Mesenchymal stem cell (in vitro differentiated cells and primary cell): ENCODE results near the gene FAM222B.
A peak's percentile ranks its signal among the peaks of the same experiment; 100 is the strongest.
"Not testable (repeated sequence)": the region's sequence is repeated elsewhere in the genome, so short reads cannot be mapped to it uniquely, and the experiment has no call there.

Experiments used
- DNase-seq: peaks from one replicate; pipeline ENCODE4 v3.0.0-alpha.2; 2013
- H2AFZ ChIP-seq: one replicate; pipeline ENCODE4 v1.6.1; 2013; ENCODE audit warnings: low read depth, mild to moderate bottlenecking, control low read depth, inconsistent platforms, low read length, moderate library complexity
- H2AK5ac ChIP-seq: 2 replicates; pipeline ENCODE4 v1.6.1; 2013; ENCODE audit warnings: low read length, moderate library complexity, mild to moderate bottlenecking, inconsistent platforms; ENCODE audit not compliant: severe bottlenecking
- H2BK120ac ChIP-seq: one replicate; pipeline ENCODE4 v1.6.1; 2013; ENCODE audit warnings: low read depth, mild to moderate bottlenecking, inconsistent platforms, low read length, moderate library complexity
- H2BK12ac ChIP-seq, 2 experiments: one replicate each; pipeline ENCODE4 v1.6.1; 2013; ENCODE audit warnings: inconsistent platforms in 2 of 2, low read length in 2 of 2, mild to moderate bottlenecking in 2 of 2, moderate library complexity in 2 of 2, control low read depth in 1 of 2
- H2BK15ac ChIP-seq: one replicate; pipeline ENCODE4 v1.6.1; 2013; ENCODE audit warnings: mild to moderate bottlenecking, low read depth, inconsistent platforms; ENCODE audit not compliant: poor library complexity, severe bottlenecking
- H2BK5ac ChIP-seq: 2 replicates; pipeline ENCODE4 v1.6.1; 2013; ENCODE audit warnings: low read depth, mild to moderate bottlenecking, low read length, control low read depth, inconsistent platforms; ENCODE audit not compliant: poor library complexity, severe bottlenecking
- H3K14ac ChIP-seq, 2 experiments: one replicate each; pipeline ENCODE4 v1.6.1; 2013; ENCODE audit warnings: inconsistent platforms in 2 of 2, low read length in 2 of 2, control low read depth in 1 of 2, mild to moderate bottlenecking in 1 of 2, moderate library complexity in 1 of 2
- H3K18ac ChIP-seq, 2 experiments: one replicate each; pipeline ENCODE4 v1.6.1; 2013; ENCODE audit warnings: inconsistent platforms in 2 of 2, low read length in 2 of 2, control low read depth in 1 of 2, low read depth in 1 of 2, mild to moderate bottlenecking in 1 of 2
- H3K23ac ChIP-seq, 2 experiments: one replicate each; pipeline ENCODE4 v1.6.1; 2013; ENCODE audit warnings: inconsistent platforms in 2 of 2, low read length in 2 of 2, mild to moderate bottlenecking in 2 of 2, moderate library complexity in 2 of 2, control low read depth in 1 of 2
- H3K27ac ChIP-seq: 2 replicates; pipeline ENCODE4 v1.5.1; 2013; ENCODE audit warnings: mild to moderate bottlenecking, moderate library complexity, low read length, control low read depth, inconsistent platforms; ENCODE audit not compliant: poor library complexity, severe bottlenecking
- H3K27me3 ChIP-seq, 2 experiments: 2 replicates each; pipeline versions ENCODE4 v1.6.1 to v1.7.0; 2013; ENCODE audit warnings: low read length in 2 of 2, mild to moderate bottlenecking in 2 of 2, moderate library complexity in 2 of 2, control low read depth in 1 of 2, inconsistent platforms in 1 of 2; ENCODE audit not compliant: control insufficient read depth in 1 of 2, insufficient read depth in 1 of 2
- H3K36me3 ChIP-seq, 2 experiments: 2 replicates each; pipeline versions ENCODE4 v1.6.1 to v1.7.0; 2013; ENCODE audit warnings: low read length in 2 of 2, control low read depth in 1 of 2, inconsistent platforms in 1 of 2, low read depth in 1 of 2, mild to moderate bottlenecking in 1 of 2; ENCODE audit not compliant: insufficient read depth in 2 of 2, control insufficient read depth in 1 of 2
- H3K4ac ChIP-seq, 2 experiments: one replicate each; pipeline ENCODE4 v1.6.1; 2013; ENCODE audit warnings: inconsistent platforms in 2 of 2, low read length in 2 of 2, mild to moderate bottlenecking in 2 of 2, moderate library complexity in 2 of 2, control low read depth in 1 of 2, low read depth in 1 of 2
- H3K4me1 ChIP-seq: 2 replicates; pipeline ENCODE4 v1.6.1; 2013; ENCODE audit warnings: low read depth, low read length, control low read depth; ENCODE audit not compliant: control insufficient read depth, insufficient read depth
- H3K4me2 ChIP-seq: 2 replicates; pipeline ENCODE4 v1.6.1; 2013; ENCODE audit warnings: low read length, mild to moderate bottlenecking, inconsistent platforms; ENCODE audit not compliant: poor library complexity, severe bottlenecking
- H3K4me3 ChIP-seq, 2 experiments: 2 replicates each; pipeline versions ENCODE4 v1.5.1 to v1.7.0; 2013; ENCODE audit warnings: low read length in 2 of 2, mild to moderate bottlenecking in 2 of 2, control low read depth in 1 of 2, low read depth in 1 of 2; ENCODE audit not compliant: insufficient read depth in 1 of 2
- H3K79me1 ChIP-seq: replicated peaks from 2 replicates; pipeline ENCODE4 v1.6.1; 2013; ENCODE audit warnings: mild to moderate bottlenecking, control low read depth, low read length, inconsistent platforms; ENCODE audit not compliant: poor library complexity, severe bottlenecking
- H3K9ac ChIP-seq: 2 replicates; pipeline ENCODE4 v1.7.0; 2013; ENCODE audit warnings: mild to moderate bottlenecking, low read length, moderate library complexity
- H3K9me3 ChIP-seq: 2 replicates; pipeline ENCODE4 v1.7.0; 2013; ENCODE audit warnings: mild to moderate bottlenecking, low read length; ENCODE audit not compliant: control insufficient read depth
- H4K8ac ChIP-seq: one replicate; pipeline ENCODE4 v1.6.1; 2013; ENCODE audit warnings: inconsistent platforms, mild to moderate bottlenecking, low read length, moderate library complexity
- H4K91ac ChIP-seq: one replicate; pipeline ENCODE4 v1.6.1; 2013; ENCODE audit warnings: mild to moderate bottlenecking, low read length, inconsistent platforms
- WGBS: methylation state at CpG from one replicate; pipeline ENCODE4 v1.1.7; 2013; ENCODE audit warnings: mixed read lengths; 5-methylcytosine and 5-hydroxymethylcytosine counted together

Gene FAM222B

GRCh38 chr17:28854457-28855335 lies 12.1 kb upstream of the FAM222B start, which contains the start of gene ERAL1:
Gene ERAL1, plus strand, starts transcription at chr17:28855016. Its CDS starts 19 bp downstream, at chr17:28855035.
- peak within 1 kb of the TSS in 1 of 2 experiments; percentile 2 for H3K14ac ChIP-seq
- H3K4me1 ChIP-seq = peaks cover 4% of the 10 kb centered on the region
- H2BK120ac ChIP-seq = no peak within 1 kb of the TSS
- peak within 1 kb of the TSS; percentile 6 for H3K27ac ChIP-seq
- H3K4me3 ChIP-seq = peak within 1 kb of the TSS; percentile 67 to 95
- H3K9me3 ChIP-seq = no peaks in the 10 kb centered on the region
- peak; percentile 92 for DNase-seq
- peak within 1 kb of the TSS; percentile 45 to 96 for H3K18ac ChIP-seq
- peak within 1 kb of the TSS; percentile 95 for H3K4me2 ChIP-seq
- peak within 1 kb of the TSS; percentile 96 for H3K9ac ChIP-seq
- H2AFZ ChIP-seq = peak within 1 kb of the TSS; percentile 100
- H3K36me3 ChIP-seq = peaks cover 18 to 21% of the 10 kb centered on the region in 2 experiments
- peak within 1 kb of the TSS in 1 of 2 experiments; percentile 34 for H2BK12ac ChIP-seq
- no peak within 1 kb of the TSS for H2BK5ac ChIP-seq
- peak within 1 kb of the TSS; percentile 74 for H4K91ac ChIP-seq
- peak within 1 kb of the TSS; percentile 90 for H4K8ac ChIP-seq
- 3% methylated on average over 37 of the region's 42 CpGs for WGBS
- peak within 1 kb of the TSS; percentile 68 to 82 for H3K4ac ChIP-seq
- H3K23ac ChIP-seq = no peak within 1 kb of the TSS
- H2AK5ac ChIP-seq = no peak within 1 kb of the TSS
- no peaks in the 10 kb centered on the region for H3K27me3 ChIP-seq
- no peak within 1 kb of the TSS for H2BK15ac ChIP-seq
- H3K79me1 ChIP-seq = peaks cover 11% of the 10 kb centered on the region

- Histone ChIP-seq H3K4me1 (peaks cover 4% of the 10 kb centered on the region), H2AFZ (no peak overlapping the region), H3K18ac (no peak overlapping the region), H3K27ac (no peak overlapping the region), H3K4me3 (no peak overlapping the region), H3K4ac (no peak overlapping the region), H3K9me3 (no peaks in the 10 kb centered on the region), H3K23ac (no peak overlapping the region), H3K14ac (no peak overlapping the region), H2BK12ac (no peak overlapping the region), H4K91ac (no peak overlapping the region), H2BK120ac (no peak overlapping the region), H3K36me3 (peaks cover 6 to 11% of the 10 kb centered on the region in 2 experiments), H3K4me2 (no peak overlapping the region), H2BK5ac (no peak overlapping the region), H4K8ac (no peak overlapping the region), H3K27me3 (no peaks in the 10 kb centered on the region), H3K9ac (no peak overlapping the region), H2BK15ac (no peak overlapping the region), H3K79me1 (peaks cover 10% of the 10 kb centered on the region), H2AK5ac (no peak overlapping the region)
- DNase-seq = no peak
- WGBS = 93% methylated on average over 2 of the region's 2 CpGs
Measured at GRCh38 chr17:28853295-28853694, 10.7 kb upstream of the FAM222B start.

- Histone ChIP-seq H3K4ac (no peak overlapping the region), H2BK15ac (no peak overlapping the region), H3K36me3 (no peaks in the 10 kb centered on the region), H3K79me1 (no peaks in the 10 kb centered on the region), H3K4me1 (peaks cover 3% of the 10 kb centered on the region), H2AK5ac (no peak overlapping the region), H3K9ac (no peak overlapping the region), H2BK120ac (no peak overlapping the region), H3K27me3 (no peaks in the 10 kb centered on the region), H3K14ac (no peak overlapping the region), H4K8ac (no peak overlapping the region), H3K9me3 (no peaks in the 10 kb centered on the region), H2AFZ (no peak overlapping the region), H4K91ac (no peak overlapping the region), H3K18ac (no peak overlapping the region), H3K23ac (no peak overlapping the region), H3K4me2 (no peak overlapping the region), H2BK5ac (no peak overlapping the region), H3K27ac (no peak overlapping the region), H2BK12ac (no peak overlapping the region), H3K4me3 (no peak overlapping the region)
- 85% methylated on average over 2 of the region's 5 CpGs for WGBS
- DNase-seq = no peak
Measured at GRCh38 chr17:28849281-28849680, 6.7 kb upstream of the FAM222B start.

- not testable (repeated sequence) for H3K27ac ChIP-seq, H2AFZ ChIP-seq, H3K9ac ChIP-seq, H4K8ac ChIP-seq, H2BK120ac ChIP-seq, H2BK12ac ChIP-seq, H2BK5ac ChIP-seq, H3K79me1 ChIP-seq, H2AK5ac ChIP-seq, H3K14ac ChIP-seq, H3K9me3 ChIP-seq, H3K27me3 ChIP-seq, H3K4ac ChIP-seq, H3K23ac ChIP-seq, H3K36me3 ChIP-seq, DNase-seq, H3K4me1 ChIP-seq, H3K18ac ChIP-seq, H3K4me2 ChIP-seq, H3K4me3 ChIP-seq, H2BK15ac ChIP-seq, H4K91ac ChIP-seq
- 91% methylated on average over 13 of the region's 15 CpGs for WGBS
Measured at GRCh38 chr17:28848667-28849066, 6.1 kb upstream of the FAM222B start.
